GM12872 (cell line): ENCODE measurements around the gene EXOG.

Experiments
- TF ChIP-seq, protein P1 (sequence below): IDR thresholded peaks from 3 replicates; pipeline ENCODE4 v1.5.1; 2011; ENCODE audit warnings: low read depth, mild to moderate bottlenecking, low read length, moderate library complexity; ENCODE audit not compliant: insufficient read depth

EXOG gene

DNA sequence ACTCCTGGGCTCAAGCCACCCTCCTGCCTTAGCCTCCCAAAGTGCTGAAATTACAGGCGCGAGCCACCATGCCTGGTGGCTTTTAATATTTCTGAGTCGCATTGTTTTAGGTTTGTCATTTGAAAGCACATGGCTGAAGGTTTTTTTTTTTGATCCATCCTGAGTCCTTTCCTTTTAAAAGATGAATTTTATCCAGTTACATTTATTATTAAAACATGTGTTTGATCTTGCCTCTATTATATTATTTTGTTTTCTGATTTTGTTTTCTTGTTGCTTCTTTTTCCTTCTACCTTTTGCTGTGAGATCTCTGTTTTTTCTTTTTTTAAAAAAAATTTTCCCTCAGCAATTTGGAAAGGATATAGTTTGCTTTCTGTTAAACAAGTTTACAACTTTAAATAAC lies 77.0 kb downstream of the EXOG start:
- TF ChIP-seq, protein P1, sequence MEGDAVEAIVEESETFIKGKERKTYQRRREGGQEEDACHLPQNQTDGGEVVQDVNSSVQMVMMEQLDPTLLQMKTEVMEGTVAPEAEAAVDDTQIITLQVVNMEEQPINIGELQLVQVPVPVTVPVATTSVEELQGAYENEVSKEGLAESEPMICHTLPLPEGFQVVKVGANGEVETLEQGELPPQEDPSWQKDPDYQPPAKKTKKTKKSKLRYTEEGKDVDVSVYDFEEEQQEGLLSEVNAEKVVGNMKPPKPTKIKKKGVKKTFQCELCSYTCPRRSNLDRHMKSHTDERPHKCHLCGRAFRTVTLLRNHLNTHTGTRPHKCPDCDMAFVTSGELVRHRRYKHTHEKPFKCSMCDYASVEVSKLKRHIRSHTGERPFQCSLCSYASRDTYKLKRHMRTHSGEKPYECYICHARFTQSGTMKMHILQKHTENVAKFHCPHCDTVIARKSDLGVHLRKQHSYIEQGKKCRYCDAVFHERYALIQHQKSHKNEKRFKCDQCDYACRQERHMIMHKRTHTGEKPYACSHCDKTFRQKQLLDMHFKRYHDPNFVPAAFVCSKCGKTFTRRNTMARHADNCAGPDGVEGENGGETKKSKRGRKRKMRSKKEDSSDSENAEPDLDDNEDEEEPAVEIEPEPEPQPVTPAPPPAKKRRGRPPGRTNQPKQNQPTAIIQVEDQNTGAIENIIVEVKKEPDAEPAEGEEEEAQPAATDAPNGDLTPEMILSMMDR, result no peak

DNA sequence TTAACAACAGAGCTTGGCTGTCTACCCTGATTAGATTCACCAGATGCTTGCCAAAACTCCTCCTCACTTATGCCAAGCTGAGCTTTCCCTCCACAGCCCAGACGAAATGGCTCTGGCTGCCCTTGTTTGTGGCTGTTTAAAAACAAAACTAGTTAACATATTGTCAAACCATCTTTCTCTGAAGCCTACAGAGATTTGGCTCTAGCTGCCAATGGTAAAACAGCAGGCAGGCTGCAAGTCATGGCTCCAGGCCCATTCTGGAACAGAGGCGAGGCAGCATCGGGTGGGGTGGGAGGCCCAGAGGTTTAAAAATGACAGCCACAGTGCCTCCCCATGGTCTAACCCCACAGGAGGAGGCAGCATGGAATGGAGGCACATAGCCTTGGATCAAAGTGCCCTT lies 77.4 kb downstream of the EXOG start:
- TF ChIP-seq, protein P1, result no peak

DNA sequence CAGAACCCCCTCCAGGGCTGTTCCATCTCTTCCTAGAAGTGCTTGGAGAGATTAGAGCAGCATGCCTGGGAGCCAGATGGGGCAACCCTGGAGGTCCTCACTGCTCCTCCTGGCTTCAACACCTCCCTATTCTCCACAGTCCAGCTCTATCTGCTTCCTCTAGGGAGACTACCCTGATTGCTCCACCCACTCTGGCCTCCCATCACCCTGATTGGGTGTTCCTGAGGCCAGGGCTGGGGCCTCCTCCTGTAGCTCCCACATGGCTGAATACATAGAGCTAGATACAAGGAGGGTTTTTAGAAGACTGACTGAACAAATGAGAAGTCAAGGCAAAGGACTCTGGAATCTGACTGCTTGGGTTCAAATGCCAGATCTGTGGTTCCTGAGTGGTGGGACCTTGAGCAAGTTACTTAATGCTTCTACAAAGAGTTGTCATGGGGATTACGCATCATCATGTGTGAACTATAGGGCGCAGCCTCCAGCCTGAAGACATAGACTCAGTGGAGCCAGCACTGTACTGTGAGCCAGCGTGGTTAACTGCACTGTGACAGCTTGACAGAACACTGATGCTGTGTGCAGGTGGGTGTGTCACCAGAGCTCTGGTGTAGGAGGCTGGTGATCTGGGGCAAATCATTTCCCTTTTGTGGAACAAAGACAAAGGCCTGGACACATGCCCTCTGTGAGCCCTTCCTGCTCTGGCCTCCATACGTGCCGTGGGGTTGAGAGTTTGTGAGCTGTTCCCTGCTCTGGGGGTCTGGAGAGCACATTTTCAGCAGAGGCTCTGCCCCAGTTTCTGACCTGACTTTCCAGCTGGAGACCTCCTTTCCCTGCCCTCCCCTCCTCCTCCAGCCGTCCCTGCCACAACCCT lies 78.5 kb downstream of the EXOG start:
- TF ChIP-seq, protein P1, result no peak

DNA sequence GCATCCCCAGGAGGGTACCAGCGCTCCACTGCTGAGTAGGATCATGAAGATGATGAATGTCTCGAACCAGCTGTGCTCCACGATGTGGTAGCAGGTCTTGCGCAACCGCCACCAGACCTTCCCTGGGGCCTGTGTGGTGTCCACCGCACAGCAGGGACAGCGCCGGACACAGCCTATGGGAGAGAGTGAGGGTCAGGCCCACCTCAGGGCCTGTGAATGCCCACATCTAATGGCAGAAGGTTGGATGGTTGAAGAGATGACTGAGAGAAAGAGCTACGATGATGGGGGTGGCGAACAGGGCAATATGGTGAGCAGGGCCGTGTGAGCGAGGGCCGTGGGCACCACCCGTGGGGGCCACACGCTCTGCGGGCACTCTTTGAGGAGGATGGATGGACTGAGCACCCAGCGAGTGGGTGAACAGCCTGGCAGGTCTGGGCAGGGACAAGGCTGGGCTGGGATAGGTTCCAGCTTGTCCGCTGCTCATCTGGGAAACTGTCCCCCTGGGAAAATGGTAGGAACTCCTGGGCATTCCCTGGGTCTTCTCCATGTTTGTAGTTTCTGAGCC lies 79.2 kb downstream of the EXOG start:
- TF ChIP-seq, protein P1, result no peak
